ENCODE data around the gene GNAI1. TPM values are rescaled to one million over a fixed set of nuclear protein-coding genes. Genes with fewer than 3 reads are reported as not detected.
A peak's percentile ranks its signal among the peaks of the same experiment; 100 is the strongest.

GNAI1 gene
- total and polyA plus RNA-seq, 11 donors = 4.6 to 26.1 (median 14.1) TPM

DNA sequence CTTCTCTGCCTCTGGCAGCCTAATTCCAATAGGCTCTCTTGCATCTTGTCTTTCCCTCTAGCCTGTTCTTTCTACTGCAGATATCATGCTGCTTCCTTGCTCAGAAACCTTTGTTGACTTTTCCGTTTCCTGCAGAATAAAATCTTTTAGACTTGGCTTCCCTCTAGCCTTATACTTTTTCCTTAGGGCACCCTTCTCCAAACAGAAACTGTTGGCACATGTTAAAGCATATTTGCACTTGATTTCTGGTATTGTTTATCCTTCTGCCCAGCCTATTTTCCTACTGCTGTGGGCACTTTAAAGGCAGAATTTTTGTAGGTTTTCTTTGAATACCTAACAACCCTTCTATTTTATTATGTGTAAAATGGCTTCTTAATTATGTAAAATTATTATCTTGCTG, 4.6 kb downstream of the GNAI1 start:
- Histone ChIP-seq H3K27ac (no peak overlapping the region), H3K4me3 (peak overlapping the region in 1 of 12 donors; percentile 14), H3K9me3 (no peaks in the 10 kb centered on the region), H3K36me3 (no peaks in the 10 kb centered on the region), H3K4me1 (peaks cover 0 to 32% (median 11%) of the 10 kb centered on the region in 12 donors), H3K27me3 (peaks cover 0 to 5% (median 0%) of the 10 kb centered on the region in 9 donors)
- intact Hi-C loops (cut with DNase I) = loop anchor here in 8 of 10 donors (5.0 to 10.0 kb wide), 8 partner anchors 58 to 256 kb away; no protein-coding TSS in a partner anchor
- WGBS, 4 donors = 42 to 61% (median 48%) methylated on average over 1 of the region's 1 CpG
- ATAC-seq (no peak), DNase-seq (no peak)
- no peak for TF ChIP-seq POLR2A (IDR thresholded peaks at IDR 0.05)
- TF ChIP-seq CTCF (IDR thresholded peaks at IDR 0.05) = no peak

GRCh38 chr7:80140388-80140787, 5.8 kb downstream of the GNAI1 start:
- H3K9me3 ChIP-seq = no peaks in the 10 kb centered on the region
- intact Hi-C loops (cut with DNase I) = no loop called here
- H3K4me1 ChIP-seq = peaks cover 0 to 43% (median 16%) of the 10 kb centered on the region in 12 donors
- TF ChIP-seq CTCF (IDR thresholded peaks at IDR 0.05) = no peak
- no peak for TF ChIP-seq POLR2A (IDR thresholded peaks at IDR 0.05)
- ATAC-seq = no peak
- H3K4me3 ChIP-seq = no peak overlapping the region
- no peak overlapping the region for H3K27ac ChIP-seq
- DNase-seq = no peak
- peaks cover 0 to 5% (median 0%) of the 10 kb centered on the region in 9 donors for H3K27me3 ChIP-seq
- no peaks in the 10 kb centered on the region for H3K36me3 ChIP-seq
- 83 to 95% (median 94%) methylated on average over 4 of the region's 4 CpGs for WGBS, 4 donors

DNA sequence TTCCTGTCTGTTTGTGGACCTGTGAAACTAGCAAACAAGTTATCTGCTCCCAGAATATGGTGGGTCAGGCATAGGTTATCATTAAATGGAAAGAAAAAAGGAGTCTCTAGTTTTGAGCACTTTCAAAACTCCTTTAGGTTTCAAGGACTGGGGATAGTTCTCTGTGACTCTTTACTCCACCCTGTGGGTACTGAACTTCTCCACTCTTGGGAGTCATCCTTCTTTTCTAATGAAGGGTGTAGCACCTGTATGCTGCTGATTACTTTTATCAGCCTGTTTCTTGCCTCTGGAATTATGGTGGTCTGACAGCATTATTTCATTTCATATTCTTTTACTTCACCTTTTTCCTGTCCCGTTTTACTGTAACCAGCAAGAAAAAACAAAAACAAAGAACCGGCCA, 6.7 kb downstream of the GNAI1 start:
- H3K9me3 ChIP-seq = no peaks in the 10 kb centered on the region
- peaks cover 0 to 46% (median 16%) of the 10 kb centered on the region in 12 donors for H3K4me1 ChIP-seq
- no peak overlapping the region for H3K4me3 ChIP-seq
- no peak overlapping the region for H3K27ac ChIP-seq
- TF ChIP-seq POLR2A (IDR thresholded peaks at IDR 0.05) (no peak), CTCF (IDR thresholded peaks at IDR 0.05) (no peak)
- intact Hi-C loops (cut with DNase I) = no loop called here
- no peaks in the 10 kb centered on the region for H3K36me3 ChIP-seq
- H3K27me3 ChIP-seq = no peaks in the 10 kb centered on the region
- no peak for ATAC-seq
- 81 to 93% (median 86%) methylated on average over 2 of the region's 2 CpGs for WGBS, 4 donors
- DNase-seq = no peak

DNA sequence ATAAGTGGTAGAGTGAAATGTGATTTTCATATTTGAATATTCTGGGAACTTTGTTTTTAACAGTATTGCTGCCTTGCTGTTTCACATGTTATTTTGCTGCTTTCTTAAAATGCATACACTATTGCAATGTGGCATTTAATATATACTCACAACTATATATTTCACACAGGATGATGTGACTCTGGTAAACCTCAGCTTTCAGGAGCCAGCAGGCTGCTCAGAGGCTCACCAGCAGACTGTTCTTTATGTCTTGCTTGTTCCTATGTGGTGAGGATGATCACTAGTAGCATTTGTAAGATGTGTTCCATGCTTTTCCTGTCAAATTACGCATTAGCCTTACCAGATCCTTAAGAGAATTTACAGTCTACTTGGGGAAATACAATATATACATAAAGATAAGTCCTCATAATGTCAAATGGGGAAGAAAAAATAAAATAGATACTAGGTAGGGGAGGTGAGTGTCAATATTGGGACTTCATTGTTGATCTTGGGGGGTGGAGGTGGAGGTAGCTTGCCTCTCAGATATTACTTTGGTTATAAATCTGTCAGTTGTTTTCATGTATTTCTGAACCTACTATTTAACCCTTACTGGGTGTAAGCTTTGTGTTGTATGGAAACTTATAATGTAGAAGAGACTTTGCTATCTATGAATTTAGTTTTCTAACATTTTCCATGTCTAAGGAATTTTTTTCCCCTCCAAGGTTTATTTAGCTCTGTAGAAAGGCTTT, 8.4 kb downstream of the GNAI1 start:
- Histone ChIP-seq H3K36me3 (no peaks in the 10 kb centered on the region), H3K9me3 (no peaks in the 10 kb centered on the region), H3K27ac (no peak overlapping the region), H3K4me3 (no peak overlapping the region), H3K4me1 (peaks cover 0 to 46% (median 16%) of the 10 kb centered on the region in 12 donors), H3K27me3 (no peaks in the 10 kb centered on the region)
- ATAC-seq = no peak
- TF ChIP-seq CTCF (IDR thresholded peaks at IDR 0.05) (no peak), POLR2A (IDR thresholded peaks at IDR 0.05) (no peak)
- 83 to 97% (median 87%) methylated on average over 1 of the region's 1 CpG for WGBS, 4 donors
- intact Hi-C loops (cut with DNase I) = no loop called here
- DNase-seq = no peak
